NCI-H345 treated with DMSO at 0.1 percent for 48 hours (cell line): ENCODE data around the gene LTBR.
"Not testable (repeated sequence)": the region's sequence is repeated elsewhere in the genome, so short reads cannot be mapped to it uniquely, and the experiment has no call there.

ENCODE experiments used
- DNase-seq: peaks from one replicate; lab custom pipeline; 2025; ENCODE audit not compliant: unreplicated experiment; lab: John Stamatoyannopoulos, UW

The LTBR gene

GRCh38 chr12:6424008-6424347 is 40.0 kb downstream of the LTBR start:
- DNase-seq: no peak

GRCh38 chr12:6424866-6425265 is 40.9 kb downstream of the LTBR start:
- DNase-seq: no peak

GRCh38 chr12:6425590-6426531 is 41.9 kb downstream of the LTBR start:
- DNase-seq: no peak

- no peak for DNase-seq
Measured at GRCh38 chr12:6426882-6427671, 43.1 kb downstream of the LTBR start.

GRCh38 chr12:6427796-6428195 is 43.8 kb downstream of the LTBR start:
- DNase-seq: not testable (repeated sequence)

- no peak for DNase-seq
Measured at GRCh38 chr12:6428326-6428725, 44.4 kb downstream of the LTBR start.

GRCh38 chr12:6430124-6430989 is 46.4 kb downstream of the LTBR start:
- DNase-seq: no peak

GRCh38 chr12:6432991-6433390 is 49.0 kb downstream of the LTBR start:
- DNase-seq: no peak

- no peak for DNase-seq
Measured at GRCh38 chr12:6434205-6435140, 50.5 kb downstream of the LTBR start.

- no peak for DNase-seq
Measured at GRCh38 chr12:6435961-6436715, 52.2 kb downstream of the LTBR start.

GRCh38 chr12:6437586-6437985 is 53.6 kb downstream of the LTBR start:
- no peak for DNase-seq

GRCh38 chr12:6438345-6438744 is 54.4 kb downstream of the LTBR start:
- no peak for DNase-seq

- DNase-seq: no peak
Measured at GRCh38 chr12:6440391-6440790, 56.4 kb downstream of the LTBR start.
